Activated CD4-positive, alpha-beta T cell treated with anti-CD3 and anti-CD28 coated beads, Interleukin-2, amount 50 U/mL, for 48 hours (primary cell): Measurements from ENCODE around the gene PACRG.
"Not testable (repeated sequence)": the region's sequence is repeated elsewhere in the genome, so short reads cannot be mapped to it uniquely, and the experiment has no call there.

ENCODE experiments used
- DNase-seq, 2 experiments: peaks; one replicate each; pipeline ENCODE4 v3.0.0-alpha.2; 2020

The PACRG gene

GRCh38 chr6:162957062-162957461 lies 229.3 kb downstream of the PACRG start:
- DNase-seq: no peak

- no peak for DNase-seq
Measured at GRCh38 chr6:162960679-162961457, 233.1 kb downstream of the PACRG start.

- no peak for DNase-seq
Measured at GRCh38 chr6:162962093-162962492, 234.3 kb downstream of the PACRG start.

- DNase-seq: no peak
Measured at GRCh38 chr6:162963861-162964260, 236.1 kb downstream of the PACRG start.

GRCh38 chr6:162964488-162965140 lies 236.8 kb downstream of the PACRG start:
- no peak for DNase-seq

- DNase-seq: no peak
Measured at GRCh38 chr6:162965366-162965765, 237.6 kb downstream of the PACRG start.

- DNase-seq: no peak
Measured at GRCh38 chr6:162970246-162970645, 242.5 kb downstream of the PACRG start.

- DNase-seq: no peak
Measured at GRCh38 chr6:162971356-162971755, 243.6 kb downstream of the PACRG start.

- no peak for DNase-seq
Measured at GRCh38 chr6:162973151-162973872, 245.5 kb downstream of the PACRG start.

- DNase-seq: no peak
Measured at GRCh38 chr6:162973980-162974379, 246.2 kb downstream of the PACRG start.

GRCh38 chr6:162974685-162975084 lies 246.9 kb downstream of the PACRG start:
- DNase-seq: no peak

- DNase-seq: no peak
Measured at GRCh38 chr6:162976141-162976540, 248.4 kb downstream of the PACRG start.

- DNase-seq: not testable (repeated sequence)
Measured at GRCh38 chr6:162983234-162983633, 255.5 kb downstream of the PACRG start.

GRCh38 chr6:162998777-162999176 lies 271.0 kb downstream of the PACRG start:
- no peak for DNase-seq

GRCh38 chr6:162999575-163000285 lies 272.0 kb downstream of the PACRG start:
- no peak for DNase-seq

- no peak for DNase-seq
Measured at GRCh38 chr6:163001330-163001729, 273.6 kb downstream of the PACRG start.

- DNase-seq: no peak
Measured at GRCh38 chr6:163008186-163008585, 280.4 kb downstream of the PACRG start.

- no peak for DNase-seq
Measured at GRCh38 chr6:163008626-163009025, 280.9 kb downstream of the PACRG start.

GRCh38 chr6:163010145-163010544 lies 282.4 kb downstream of the PACRG start:
- no peak for DNase-seq

GRCh38 chr6:163014736-163015135 lies 287.0 kb downstream of the PACRG start:
- DNase-seq: no peak

GRCh38 chr6:163017801-163018200 lies 290.0 kb downstream of the PACRG start:
- no peak for DNase-seq

- no peak for DNase-seq
Measured at GRCh38 chr6:163019926-163020325, 292.2 kb downstream of the PACRG start.

- no peak for DNase-seq
Measured at GRCh38 chr6:163021054-163021453, 293.3 kb downstream of the PACRG start.
